SK-N-SH (cell line): Measurements from ENCODE around the gene KLHDC7B. TPM values are rescaled to one million over a fixed set of nuclear protein-coding genes. Genes with fewer than 3 reads are reported as not detected.
A peak's percentile ranks its signal among the peaks of the same experiment; 100 is the strongest.

ENCODE experiments used
- CTCF ChIA-PET: fragments of 300-600, 350-600 bp; formaldehyde crosslinking; extraction: SDS; loops from one replicate; lab custom pipeline; 2021; lab: Yijun Ruan, JAX
- POLR2A ChIA-PET: fragments of 350-600 bp; sonication (Branson Sonifier 250); formaldehyde crosslinking; extraction: SDS; loops from one replicate; lab custom pipeline; 2020; ENCODE audit warnings: antibody characterized with exemption, inconsistent platforms; lab: Yijun Ruan, JAX
- DNase-seq: peaks from one replicate; pipeline ENCODE4 v3.0.0; 2012
- H2AFZ ChIP-seq: fragments of 200-600 bp; sonication (generic); 2 replicates; pipeline ENCODE4 v1.8.1; 2016; ENCODE audit warnings: antibody characterized with exemption, mild to moderate bottlenecking, low read depth
- H3F3A ChIP-seq: fragments of 200-600 bp; sonication (generic); replicated peaks from 2 replicates; pipeline ENCODE3; 2016; ENCODE audit warnings: antibody characterized with exemption, mild to moderate bottlenecking; ENCODE audit not compliant: insufficient read depth
- H3K27ac ChIP-seq, 2 experiments: fragments of 200-500 bp in 1 of 2; fragments of 200-600 bp in 1 of 2; sonication (Bioruptor generic) in 1 of 2; sonication (generic), shearing (Covaris generic) in 1 of 2; 2 replicates each; pipeline versions ENCODE4 v1.5.1 to v1.6.1; 2014 to 2016; ENCODE audit warnings: low read depth in 2 of 2, inconsistent platforms in 1 of 2, low read length in 1 of 2, mild to moderate bottlenecking in 1 of 2, mixed read lengths in 1 of 2
- H3K27me3 ChIP-seq: fragments of 200-600 bp; sonication (generic), shearing (Covaris generic); 2 replicates; pipeline ENCODE4 v1.6.1; 2016; ENCODE audit warnings: mixed run types; ENCODE audit not compliant: insufficient read depth
- H3K36me3 ChIP-seq, 2 experiments: fragments of 200-500 bp in 1 of 2; fragments of 200-600 bp in 1 of 2; sonication (Bioruptor generic) in 1 of 2; sonication (generic) in 1 of 2; replicated peaks in 1 of 2; 2 replicates each; pipeline versions ENCODE3 to v1.5.1; 2014 to 2016; ENCODE audit warnings: low read length in 1 of 2, mild to moderate bottlenecking in 1 of 2; ENCODE audit not compliant: insufficient read depth in 2 of 2, control insufficient read depth in 1 of 2
- H3K4me1 ChIP-seq, 2 experiments: fragments of 200-500 bp in 1 of 2; fragments of 200-600 bp in 1 of 2; sonication (Bioruptor generic) in 1 of 2; sonication (generic), shearing (Covaris generic) in 1 of 2; 2 replicates each; pipeline versions ENCODE4 v1.5.1 to v1.6.1; 2014 to 2016; ENCODE audit warnings: low read depth in 1 of 2, low read length in 1 of 2, mixed run types in 1 of 2; ENCODE audit not compliant: insufficient read depth in 2 of 2, control insufficient read depth in 1 of 2
- H3K4me2 ChIP-seq: fragments of 200-600 bp; sonication (generic), shearing (Covaris generic); 2 replicates; pipeline ENCODE4 v1.6.1; 2017; ENCODE audit warnings: mixed run types
- H3K4me3 ChIP-seq, 2 experiments: fragments of 200-500 bp in 1 of 2; fragments of 200-600 bp in 1 of 2; sonication (Bioruptor generic) in 1 of 2; sonication (generic), shearing (Covaris generic) in 1 of 2; 2 replicates each; pipeline versions ENCODE4 v1.5.1 to v1.8.1; 2014 to 2016; ENCODE audit warnings: low read depth in 2 of 2, inconsistent platforms in 1 of 2, low read length in 1 of 2, mild to moderate bottlenecking in 1 of 2, mixed read lengths in 1 of 2, moderate library complexity in 1 of 2
- H3K79me2 ChIP-seq: fragments of 200-600 bp; sonication (generic); 2 replicates; pipeline ENCODE4 v1.8.1; 2017; ENCODE audit warnings: mild to moderate bottlenecking; ENCODE audit not compliant: insufficient read depth
- H3K9ac ChIP-seq: fragments of 200-600 bp; sonication (generic); 2 replicates; pipeline ENCODE4 v1.6.1; 2017; ENCODE audit warnings: mixed run types
- H3K9me2 ChIP-seq: fragments of 200-600 bp; sonication (generic); 2 replicates; pipeline ENCODE4 v1.6.1; 2017; ENCODE audit warnings: mixed run types
- H3K9me3 ChIP-seq: fragments of 200-600 bp; sonication (generic); 2 replicates; pipeline ENCODE4 v1.6.1; 2017; ENCODE audit warnings: mixed run types, mild to moderate bottlenecking, moderate library complexity
- H4K20me1 ChIP-seq: fragments of 200-600 bp; sonication (generic); 2 replicates; pipeline ENCODE4 v1.6.1; 2017; ENCODE audit warnings: mild to moderate bottlenecking, mixed run types; ENCODE audit not compliant: insufficient read depth
- CHD2 ChIP-seq: fragments of 150-350 bp; IDR thresholded peaks from 2 replicates; pipeline ENCODE4 v1.6.1; 2018; ENCODE audit warnings: low read length; ENCODE audit not compliant: partially characterized antibody
- ELF1 ChIP-seq: IDR thresholded peaks from 2 replicates; pipeline ENCODE4 v1.4.0; 2012
- EP300 ChIP-seq, 2 experiments: IDR thresholded peaks; 2 replicates each; pipeline versions ENCODE4 v1.4.0 to v1.6.1; 2012; ENCODE audit warnings: borderline replicate concordance in 1 of 2, low read depth in 1 of 2, low read length in 1 of 2
- EZH2phosphoT487 ChIP-seq: fragments of 200-600 bp; sonication (generic); IDR thresholded peaks from 2 replicates; pipeline ENCODE4 v1.6.1; 2017; ENCODE audit warnings: low read depth, mixed run types, mild to moderate bottlenecking, antibody characterized with exemption, moderate library complexity, borderline replicate concordance
- FOSL2 ChIP-seq: IDR thresholded peaks from 2 replicates; pipeline ENCODE4 v1.4.0; 2012; ENCODE audit warnings: low read depth, mild to moderate bottlenecking, moderate library complexity, borderline replicate concordance
- FOXJ3 ChIP-seq: sonication (generic); formaldehyde crosslinking; IDR thresholded peaks from 2 replicates; pipeline ENCODE4 v1.5.1; 2020; ENCODE audit warnings: mild to moderate bottlenecking, missing genetic modification reagents
- FOXM1 ChIP-seq: IDR thresholded peaks from 2 replicates; pipeline ENCODE4 v1.4.0; 2012; ENCODE audit warnings: low read depth, mild to moderate bottlenecking
- GATA2 ChIP-seq: sonication (generic); formaldehyde crosslinking; IDR thresholded peaks from 2 replicates; pipeline ENCODE4 v1.5.0; 2020; ENCODE audit warnings: mild to moderate bottlenecking, missing genetic modification reagents
- JUND ChIP-seq: IDR thresholded peaks from 2 replicates; pipeline ENCODE4 v1.4.0; 2012
- NFIC ChIP-seq: IDR thresholded peaks from 2 replicates; pipeline ENCODE4 v1.4.0; 2012; ENCODE audit warnings: borderline replicate concordance
- RAD21 ChIP-seq: IDR thresholded peaks from 2 replicates; pipeline ENCODE4 v1.6.1; 2012; ENCODE audit warnings: mild to moderate bottlenecking, low read length
- RXRA ChIP-seq: IDR thresholded peaks from 2 replicates; pipeline ENCODE4 v1.4.0; 2012; ENCODE audit warnings: low read depth, mild to moderate bottlenecking, borderline replicate concordance
- SMC3 ChIP-seq: IDR thresholded peaks from 2 replicates; pipeline ENCODE4 v1.6.1; 2012; ENCODE audit warnings: low read depth, low read length, improper control_type of control experiment
- TCF12 ChIP-seq: IDR thresholded peaks from 2 replicates; pipeline ENCODE4 v1.4.0; 2012
- WGBS: methylation state at CpG from one replicate; pipeline ENCODE4 v1.1.6; 2017; ENCODE audit warnings: low lambda C conversion rate; 5-methylcytosine and 5-hydroxymethylcytosine counted together
- polyA plus RNA-seq, 3 experiments: library from polyadenylated mRNA; depleted of rRNA; stranded (reverse); fragments of >200 nt; gene quantifications; 2 replicates each; pipeline ENCODE4 v1.2.3, GENCODE V29; 2012
- TF ChIP-seq, protein P1 (sequence below): fragments of 200-600 bp; sonication (generic); IDR thresholded peaks from 2 replicates; pipeline ENCODE4 v1.6.1; 2017; ENCODE audit warnings: antibody characterized with exemption, mild to moderate bottlenecking, moderate library complexity
- TF ChIP-seq, protein P2 (sequence below): IDR thresholded peaks from 2 replicates; pipeline ENCODE4 v1.4.0; 2012; ENCODE audit warnings: low read depth, borderline replicate concordance
- TF ChIP-seq, protein P3 (sequence below): IDR thresholded peaks from 2 replicates; pipeline ENCODE4 v1.4.0; 2012; ENCODE audit warnings: low read depth
- TF ChIP-seq, protein P4 (sequence below): IDR thresholded peaks from 2 replicates; pipeline ENCODE4 v1.4.0; 2012; ENCODE audit warnings: low read depth, borderline replicate concordance

KLHDC7B gene
- polyA plus RNA-seq, 1 of the 3 experiments (the other 2 are of a cell fraction) = 0.07 TPM

DNA sequence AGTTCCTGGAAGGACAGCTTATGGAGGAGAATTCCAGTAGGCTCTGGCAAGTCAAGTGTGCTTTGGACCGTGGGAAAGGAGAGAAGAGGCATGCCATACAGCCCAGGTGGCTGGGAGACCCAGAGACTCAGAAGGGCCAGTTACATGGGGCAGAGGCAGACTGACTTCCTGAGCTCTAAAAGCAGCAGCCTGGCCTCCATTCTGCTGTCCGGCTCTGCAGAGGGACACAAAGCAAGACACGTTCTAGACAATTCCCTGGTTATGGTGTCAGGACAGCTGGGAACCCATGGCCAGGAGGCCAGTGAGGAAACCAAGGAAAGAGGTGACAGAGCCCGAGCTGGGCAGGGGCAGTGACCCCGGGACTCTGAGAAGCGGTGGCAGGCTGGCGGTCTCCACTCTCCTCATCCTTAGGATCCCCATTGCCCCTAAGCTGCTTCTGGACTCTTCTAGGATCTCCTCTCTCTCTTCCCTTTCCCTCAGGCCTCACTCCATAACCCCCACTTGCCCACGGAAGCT, 29.8 kb downstream of the KLHDC7B start (continued):
- TF ChIP-seq, protein P1, sequence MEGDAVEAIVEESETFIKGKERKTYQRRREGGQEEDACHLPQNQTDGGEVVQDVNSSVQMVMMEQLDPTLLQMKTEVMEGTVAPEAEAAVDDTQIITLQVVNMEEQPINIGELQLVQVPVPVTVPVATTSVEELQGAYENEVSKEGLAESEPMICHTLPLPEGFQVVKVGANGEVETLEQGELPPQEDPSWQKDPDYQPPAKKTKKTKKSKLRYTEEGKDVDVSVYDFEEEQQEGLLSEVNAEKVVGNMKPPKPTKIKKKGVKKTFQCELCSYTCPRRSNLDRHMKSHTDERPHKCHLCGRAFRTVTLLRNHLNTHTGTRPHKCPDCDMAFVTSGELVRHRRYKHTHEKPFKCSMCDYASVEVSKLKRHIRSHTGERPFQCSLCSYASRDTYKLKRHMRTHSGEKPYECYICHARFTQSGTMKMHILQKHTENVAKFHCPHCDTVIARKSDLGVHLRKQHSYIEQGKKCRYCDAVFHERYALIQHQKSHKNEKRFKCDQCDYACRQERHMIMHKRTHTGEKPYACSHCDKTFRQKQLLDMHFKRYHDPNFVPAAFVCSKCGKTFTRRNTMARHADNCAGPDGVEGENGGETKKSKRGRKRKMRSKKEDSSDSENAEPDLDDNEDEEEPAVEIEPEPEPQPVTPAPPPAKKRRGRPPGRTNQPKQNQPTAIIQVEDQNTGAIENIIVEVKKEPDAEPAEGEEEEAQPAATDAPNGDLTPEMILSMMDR = no peak
- TF ChIP-seq JUND (no peak), FOXJ3 (no peak), EP300 (IDR thresholded peaks at IDR 0.05; ENCODE audit: borderline replicate concordance in 1 of 2, low read depth in 1 of 2, low read length in 1 of 2) (no peak), ELF1 (no peak), EZH2phosphoT487 (no peak), FOXM1 (no peak)
- TF ChIP-seq, protein P2, sequence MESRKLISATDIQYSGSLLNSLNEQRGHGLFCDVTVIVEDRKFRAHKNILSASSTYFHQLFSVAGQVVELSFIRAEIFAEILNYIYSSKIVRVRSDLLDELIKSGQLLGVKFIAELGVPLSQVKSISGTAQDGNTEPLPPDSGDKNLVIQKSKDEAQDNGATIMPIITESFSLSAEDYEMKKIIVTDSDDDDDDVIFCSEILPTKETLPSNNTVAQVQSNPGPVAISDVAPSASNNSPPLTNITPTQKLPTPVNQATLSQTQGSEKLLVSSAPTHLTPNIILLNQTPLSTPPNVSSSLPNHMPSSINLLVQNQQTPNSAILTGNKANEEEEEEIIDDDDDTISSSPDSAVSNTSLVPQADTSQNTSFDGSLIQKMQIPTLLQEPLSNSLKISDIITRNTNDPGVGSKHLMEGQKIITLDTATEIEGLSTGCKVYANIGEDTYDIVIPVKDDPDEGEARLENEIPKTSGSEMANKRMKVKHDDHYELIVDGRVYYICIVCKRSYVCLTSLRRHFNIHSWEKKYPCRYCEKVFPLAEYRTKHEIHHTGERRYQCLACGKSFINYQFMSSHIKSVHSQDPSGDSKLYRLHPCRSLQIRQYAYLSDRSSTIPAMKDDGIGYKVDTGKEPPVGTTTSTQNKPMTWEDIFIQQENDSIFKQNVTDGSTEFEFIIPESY = no peak
- TF ChIP-seq, all 33 proteins: peak for 0

DNA sequence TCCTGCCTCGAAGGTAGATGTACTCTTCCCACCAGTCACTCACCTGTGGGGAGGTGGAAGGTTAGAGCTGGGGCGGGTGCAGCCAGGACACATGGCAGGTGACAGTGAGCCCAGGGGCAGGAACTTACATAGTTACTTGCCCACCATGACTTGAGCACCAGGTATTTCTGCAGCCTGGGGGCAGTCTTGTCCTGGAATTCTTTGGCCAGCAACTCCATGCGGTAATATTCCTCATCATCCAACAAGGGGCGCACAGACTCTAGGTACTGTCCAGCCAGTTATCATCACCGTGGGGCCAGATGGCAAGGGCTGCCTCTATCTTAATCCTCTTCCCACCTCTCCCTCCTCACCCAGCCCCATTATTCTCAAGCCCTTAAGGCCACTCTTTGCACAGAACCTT, 30.4 kb downstream of the KLHDC7B start:
- WGBS = 90% methylated on average over 2 of the region's 5 CpGs
- peak; percentile 64 for DNase-seq
- no peak overlapping the region for H3K27ac ChIP-seq
- no peak overlapping the region for H2AFZ ChIP-seq
- ChIA-PET CTCF (interaction anchor here (1.0 to 9.0 kb wide), 6 partner anchors 11 to 51 kb away, joined by 3 to 73 read pairs (median 4); partner anchors contain the start of genes SCO2 and SYCE3), POLR2A (interaction anchor here (1.2 kb wide), 1 partner anchor 12 kb away, joined by 7 read pairs; no protein-coding TSS in a partner anchor)
- peaks cover 3% of the 10 kb centered on the region; the same call in 1 of the 2 replicates for H3K79me2 ChIP-seq
- no peak overlapping the region; a peak in 1 of 4 replicates for H3K4me3 ChIP-seq
- peaks cover 0 to 66% of the 10 kb centered on the region in 2 experiments for H3K36me3 ChIP-seq
- no peaks in the 10 kb centered on the region for H3F3A ChIP-seq
- no peak overlapping the region for H3K4me2 ChIP-seq
- no peaks in the 10 kb centered on the region for H3K9me2 ChIP-seq
- TF ChIP-seq, protein P3, sequence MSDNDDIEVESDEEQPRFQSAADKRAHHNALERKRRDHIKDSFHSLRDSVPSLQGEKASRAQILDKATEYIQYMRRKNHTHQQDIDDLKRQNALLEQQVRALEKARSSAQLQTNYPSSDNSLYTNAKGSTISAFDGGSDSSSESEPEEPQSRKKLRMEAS = no peak
- peak; percentile 63 for TF ChIP-seq RAD21
- no peak for TF ChIP-seq CHD2
- no peak for TF ChIP-seq RXRA
- peak; percentile 39; the same call in 1 of the 2 replicates for TF ChIP-seq SMC3
- TF ChIP-seq NFIC = no peak
- TF ChIP-seq FOSL2 = no peak
- TF ChIP-seq, protein P1 = peak; percentile 42
- no peak for TF ChIP-seq TCF12
- TF ChIP-seq GATA2 (CRISPR knock-in tag) = no peak
- no peak for TF ChIP-seq EZH2phosphoT487
- TF ChIP-seq, protein P4, sequence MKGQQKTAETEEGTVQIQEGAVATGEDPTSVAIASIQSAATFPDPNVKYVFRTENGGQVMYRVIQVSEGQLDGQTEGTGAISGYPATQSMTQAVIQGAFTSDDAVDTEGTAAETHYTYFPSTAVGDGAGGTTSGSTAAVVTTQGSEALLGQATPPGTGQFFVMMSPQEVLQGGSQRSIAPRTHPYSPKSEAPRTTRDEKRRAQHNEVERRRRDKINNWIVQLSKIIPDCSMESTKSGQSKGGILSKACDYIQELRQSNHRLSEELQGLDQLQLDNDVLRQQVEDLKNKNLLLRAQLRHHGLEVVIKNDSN = no peak
- H3K9ac ChIP-seq = no peak overlapping the region
- no peaks in the 10 kb centered on the region for H4K20me1 ChIP-seq
- no peaks in the 10 kb centered on the region for H3K27me3 ChIP-seq
- peaks cover 0 to under 1% of the 10 kb centered on the region in 2 experiments; a peak in 1 of 4 replicates for H3K4me1 ChIP-seq
- H3K9me3 ChIP-seq = no peaks in the 10 kb centered on the region
